Duodenal mucosa (tissue), 2 donors: ENCODE results near the gene CHD9.

Experiments used
- H3K27ac ChIP-seq: one replicate; pipeline ENCODE4 v1.7.0; 2013; ENCODE audit warnings: low read depth, low read length
- H3K27me3 ChIP-seq, 2 donors: one replicate each; pipeline ENCODE4 v1.7.0; 2013; ENCODE audit warnings: low read length in 2 of 2, control low read depth in 1 of 2; ENCODE audit not compliant: insufficient read depth in 2 of 2, control insufficient read depth in 1 of 2
- H3K36me3 ChIP-seq, 2 donors: one replicate each; pipeline ENCODE4 v1.7.0; 2013; ENCODE audit warnings: low read length in 2 of 2, control low read depth in 1 of 2; ENCODE audit not compliant: insufficient read depth in 2 of 2, control insufficient read depth in 1 of 2
- H3K4me1 ChIP-seq, 2 donors: one replicate each; pipeline ENCODE4 v1.7.0; 2013; ENCODE audit warnings: low read length in 2 of 2, control low read depth in 1 of 2; ENCODE audit not compliant: insufficient read depth in 2 of 2, control insufficient read depth in 1 of 2
- H3K4me3 ChIP-seq, 2 donors: one replicate each; pipeline ENCODE4 v1.7.0; 2013; ENCODE audit warnings: low read length in 2 of 2, low read depth in 1 of 2
- H3K9ac ChIP-seq, 2 donors: one replicate each; pipeline ENCODE4 v1.7.0; 2013; ENCODE audit warnings: low read length in 2 of 2, low read depth in 1 of 2
- H3K9me3 ChIP-seq, 2 donors: one replicate each; pipeline ENCODE4 v1.7.0; 2013; ENCODE audit warnings: low read length in 2 of 2, control low read depth in 1 of 2; ENCODE audit not compliant: control insufficient read depth in 1 of 2

CHD9 gene

GRCh38 chr16:53372992-53373871 is 318.4 kb downstream of the CHD9 start:
- Histone ChIP-seq H3K27ac (peak overlapping the region; percentile 70), H3K9ac (peak overlapping the region; percentile 66 to 81), H3K36me3 (no peaks in the 10 kb centered on the region), H3K4me1 (peaks cover 0 to 3% of the 10 kb centered on the region in 2 donors), H3K4me3 (peak overlapping the region; percentile 79 to 81), H3K9me3 (no peaks in the 10 kb centered on the region), H3K27me3 (no peaks in the 10 kb centered on the region)

GRCh38 chr16:53374800-53375199 is 320.0 kb downstream of the CHD9 start:
- H3K9ac ChIP-seq = no peak overlapping the region
- peaks cover 0 to 3% of the 10 kb centered on the region in 2 donors for H3K4me1 ChIP-seq
- no peak overlapping the region for H3K4me3 ChIP-seq
- no peak overlapping the region for H3K27ac ChIP-seq
- H3K27me3 ChIP-seq = no peaks in the 10 kb centered on the region
- H3K36me3 ChIP-seq = no peaks in the 10 kb centered on the region
- H3K9me3 ChIP-seq = no peaks in the 10 kb centered on the region

GRCh38 chr16:53378138-53378537 is 323.3 kb downstream of the CHD9 start:
- no peaks in the 10 kb centered on the region for H3K9me3 ChIP-seq
- no peaks in the 10 kb centered on the region for H3K36me3 ChIP-seq
- no peak overlapping the region for H3K9ac ChIP-seq
- H3K4me1 ChIP-seq = peaks cover 0 to 3% of the 10 kb centered on the region in 2 donors
- no peaks in the 10 kb centered on the region for H3K27me3 ChIP-seq
- no peak overlapping the region for H3K27ac ChIP-seq
- no peak overlapping the region for H3K4me3 ChIP-seq
